SW 1271 (cell line): ENCODE data around the gene LGALS4.
"Not testable (repeated sequence)": the region's sequence is repeated elsewhere in the genome, so short reads cannot be mapped to it uniquely, and the experiment has no call there.

Experiments used
- DNase-seq, 2 experiments: peaks; one replicate each; lab custom pipeline; 2025; lab: John Stamatoyannopoulos, UW

The LGALS4 gene

GRCh38 chr19:38842439-38843174 is 29.9 kb upstream of the LGALS4 start:
- DNase-seq: no peak

- DNase-seq: no peak
These were observed 29.2 kb upstream of the LGALS4 start for GRCh38 chr19:38841787-38842438.

- DNase-seq: no peak
These were observed 28.5 kb upstream of the LGALS4 start for GRCh38 chr19:38841180-38841766.

GRCh38 chr19:38840583-38840968 is 27.8 kb upstream of the LGALS4 start:
- no peak for DNase-seq

- DNase-seq: no peak
These were observed 27.3 kb upstream of the LGALS4 start for GRCh38 chr19:38839816-38840582.

- no peak for DNase-seq
These were observed 26.4 kb upstream of the LGALS4 start for GRCh38 chr19:38838986-38839761.

- no peak for DNase-seq
These were observed 25.7 kb upstream of the LGALS4 start for GRCh38 chr19:38838208-38838985.

GRCh38 chr19:38837656-38838121 is 24.9 kb upstream of the LGALS4 start:
- no peak for DNase-seq

GRCh38 chr19:38836983-38837626 is 24.4 kb upstream of the LGALS4 start:
- DNase-seq: no peak

GRCh38 chr19:38836159-38836982 is 23.6 kb upstream of the LGALS4 start:
- DNase-seq: no peak

GRCh38 chr19:38834590-38834989 is 21.8 kb upstream of the LGALS4 start:
- DNase-seq: no peak

GRCh38 chr19:38834104-38834490 is 21.4 kb upstream of the LGALS4 start:
- no peak for DNase-seq

GRCh38 chr19:38833092-38833425 is 20.3 kb upstream of the LGALS4 start:
- DNase-seq: no peak

GRCh38 chr19:38831142-38831605 is 18.4 kb upstream of the LGALS4 start:
- DNase-seq: peak; percentile 25 to 27

- no peak for DNase-seq
These were observed 17.4 kb upstream of the LGALS4 start for GRCh38 chr19:38830039-38830733.

GRCh38 chr19:38829203-38829602 is 16.5 kb upstream of the LGALS4 start:
- not testable (repeated sequence) for DNase-seq

GRCh38 chr19:38826856-38827551 is 14.3 kb upstream of the LGALS4 start:
- no peak for DNase-seq

GRCh38 chr19:38825936-38826335 is 13.2 kb upstream of the LGALS4 start:
- not testable (repeated sequence) for DNase-seq
